GM19467 (cell line): ENCODE measurements around the gene ASXL1.
"Not testable (repeated sequence)": the region's sequence is repeated elsewhere in the genome, so short reads cannot be mapped to it uniquely, and the experiment has no call there.

Source experiments
- ATAC-seq: cut with Tn5 transposase; IDR thresholded peaks from one replicate; pipeline ENCODE4 v1.9.1; 2021; ENCODE audit warnings: mild to moderate bottlenecking, moderate library complexity; ENCODE audit not compliant: unreplicated experiment

ASXL1 gene

GRCh38 chr20:32464401-32465091 lies 106.4 kb downstream of the ASXL1 start:
- no peak for ATAC-seq

GRCh38 chr20:32465092-32465900 lies 107.2 kb downstream of the ASXL1 start:
- ATAC-seq, result no peak

- not testable (repeated sequence) for ATAC-seq
Measured at GRCh38 chr20:32465901-32466675, 108.0 kb downstream of the ASXL1 start.

GRCh38 chr20:32466739-32467505 lies 108.8 kb downstream of the ASXL1 start:
- ATAC-seq, result no peak

- ATAC-seq, result no peak
Measured at GRCh38 chr20:32467506-32468312, 109.6 kb downstream of the ASXL1 start.

- ATAC-seq, result no peak
Measured at GRCh38 chr20:32468313-32468640, 110.1 kb downstream of the ASXL1 start.

- no peak for ATAC-seq
Measured at GRCh38 chr20:32468860-32469259, 110.7 kb downstream of the ASXL1 start.

- ATAC-seq, result no peak
Measured at GRCh38 chr20:32470025-32470861, 112.1 kb downstream of the ASXL1 start.

GRCh38 chr20:32470940-32471339 lies 112.8 kb downstream of the ASXL1 start:
- no peak for ATAC-seq

GRCh38 chr20:32472581-32473207 lies 114.6 kb downstream of the ASXL1 start:
- no peak for ATAC-seq

GRCh38 chr20:32473231-32474008 lies 115.3 kb downstream of the ASXL1 start:
- no peak for ATAC-seq

- ATAC-seq, result no peak
Measured at GRCh38 chr20:32474009-32474716, 116.0 kb downstream of the ASXL1 start.

GRCh38 chr20:32474717-32474966 lies 116.5 kb downstream of the ASXL1 start:
- ATAC-seq, result no peak

GRCh38 chr20:32474967-32475811 lies 117.1 kb downstream of the ASXL1 start:
- no peak for ATAC-seq

GRCh38 chr20:32476684-32477593 lies 118.8 kb downstream of the ASXL1 start:
- ATAC-seq, result no peak
